Measurements from ENCODE around the gene NOP56. TPM values are rescaled to one million over a fixed set of nuclear protein-coding genes. Genes with fewer than 3 reads are reported as not detected.

Gene NOP56
- total and polyA plus RNA-seq, 9 of the 15 experiments (the other 6 are each of a cell fraction or from before 2014, with no cell fraction given), result 295 to 697 (median 439) TPM

GRCh38 chr20:2616634-2617033 lies 35.8 kb upstream of the NOP56 start (continued):
- TF ChIP-seq ZFP91 (CRISPR knock-in tag; IDR thresholded peaks at IDR 0.05) (no peak), ZBTB33 (CRISPR knock-in tag; IDR thresholded peaks at IDR 0.05) (no peak), ZNF24 (IDR thresholded peaks at IDR 0.05) (no peak), CUX1 (CRISPR knock-in tag; IDR thresholded peaks at IDR 0.05) (no peak), RBFOX2 (IDR thresholded peaks at IDR 0.05; ENCODE audit: low read depth, low read length) (no peak), MAX (CRISPR knock-in tag; IDR thresholded peaks at IDR 0.05) (no peak), E2F8 (IDR thresholded peaks at IDR 0.05; ENCODE audit: low read depth, partially characterized antibody) (no peak), ZBTB26 (CRISPR knock-in tag; IDR thresholded peaks at IDR 0.05) (no peak), ATF4 (CRISPR knock-in tag; IDR thresholded peaks at IDR 0.05) (no peak)

Data from K562 (cell line).